HEK293T (cell line): ENCODE results near the gene TULP1.
"Not testable (repeated sequence)": the region's sequence is repeated elsewhere in the genome, so short reads cannot be mapped to it uniquely, and the experiment has no call there.

Experiments used
- ARNT ChIP-seq: fragments of 450-650 bp; IDR thresholded peaks from 2 replicates; pipeline ENCODE4 v1.6.1; 2017; ENCODE audit warnings: mild to moderate bottlenecking
- FOXK2 ChIP-seq: fragments of 450-650 bp; IDR thresholded peaks from 2 replicates; pipeline ENCODE4 v1.6.1; 2016; ENCODE audit warnings: mild to moderate bottlenecking
- FOXM1 ChIP-seq: fragments of 450-650 bp; IDR thresholded peaks from 2 replicates; pipeline ENCODE4 v1.6.1; 2017; ENCODE audit warnings: mild to moderate bottlenecking, borderline replicate concordance
- NFRKB ChIP-seq: fragments of 450-650 bp; IDR thresholded peaks from 2 replicates; pipeline ENCODE4 v1.6.1; 2016; ENCODE audit warnings: mild to moderate bottlenecking, moderate library complexity
- TARDBP ChIP-seq: fragments of 450-650 bp; IDR thresholded peaks from 2 replicates; pipeline ENCODE4 v1.6.1; 2016

GRCh38 chr6:35517978-35518377 lies 5.3 kb upstream of the TULP1 start:
- not testable (repeated sequence) for TF ChIP-seq FOXK2, ARNT, NFRKB, TARDBP, FOXM1
